IMR-90 (cell line): Measurements from ENCODE around the gene JADE3. TPM values are rescaled to one million over a fixed set of nuclear protein-coding genes. Genes with fewer than 3 reads are reported as not detected.

ENCODE experiments used
- ATAC-seq: fragments of 200-7000 bp; cut with Tn5 transposase; 2 replicates; pipeline ENCODE4 v1.9.1; 2020; ENCODE audit warnings: low read depth, mild to moderate bottlenecking, moderate library complexity
- BruUV-seq: library from RNA; stranded (reverse); fragments of 400-500 nt; replicated peaks from 2 replicates; lab custom pipeline; 2021; lab: Mats Ljungman, UMichigan
- CTCF ChIA-PET: fragments of 300-600 bp; formaldehyde crosslinking; extraction: SDS; loops from one replicate; lab custom pipeline; 2021; ENCODE audit warnings: antibody characterized with exemption; lab: Yijun Ruan, JAX
- POLR2A ChIA-PET: fragments of 300-600 bp; sonication (Branson Sonifier 250); formaldehyde crosslinking; loops from one replicate; lab custom pipeline; 2022; ENCODE audit warnings: antibody characterized with exemption; ENCODE audit not compliant: unreplicated experiment; lab: Charles Lee
- DNase-seq: peaks from one replicate; pipeline ENCODE4 v3.0.0; 2013
- H2AFZ ChIP-seq: replicated peaks from 2 replicates; pipeline ENCODE3; 2013; ENCODE audit warnings: low read length, mild to moderate bottlenecking; ENCODE audit not compliant: poor library complexity
- H2AK5ac ChIP-seq: 2 replicates; pipeline ENCODE4 v1.6.1; 2013; ENCODE audit warnings: low read depth, low read length, inconsistent platforms
- H2AK9ac ChIP-seq: replicated peaks from 2 replicates; pipeline ENCODE3; 2013; ENCODE audit warnings: mild to moderate bottlenecking, low read depth, low read length, moderate library complexity; ENCODE audit not compliant: poor library complexity
- H2BK120ac ChIP-seq: 2 replicates; pipeline ENCODE4 v1.6.1; 2013; ENCODE audit warnings: low read depth, low read length, inconsistent platforms
- H2BK15ac ChIP-seq: 3 replicates; pipeline ENCODE4 v1.6.1; 2013; ENCODE audit warnings: low read depth, low read length, inconsistent platforms
- H2BK20ac ChIP-seq: 2 replicates; pipeline ENCODE4 v1.6.1; 2013; ENCODE audit warnings: low read depth, mild to moderate bottlenecking, inconsistent platforms, low read length, moderate library complexity
- H2BK5ac ChIP-seq: 2 replicates; pipeline ENCODE4 v1.6.1; 2013; ENCODE audit warnings: mild to moderate bottlenecking, low read depth, low read length, inconsistent platforms; ENCODE audit not compliant: poor library complexity, severe bottlenecking
- H3K14ac ChIP-seq: replicated peaks from 2 replicates; pipeline ENCODE4 v1.6.1; 2013; ENCODE audit warnings: low read depth, low read length, inconsistent platforms
- H3K18ac ChIP-seq: 2 replicates; pipeline ENCODE4 v1.6.1; 2013; ENCODE audit warnings: low read depth, low read length, control low read depth
- H3K23ac ChIP-seq: 2 replicates; pipeline ENCODE4 v1.6.1; 2013; ENCODE audit warnings: low read depth, low read length, inconsistent platforms
- H3K27ac ChIP-seq: 2 replicates; pipeline ENCODE4 v1.5.1; 2013; ENCODE audit warnings: mild to moderate bottlenecking, control low read depth, low read length; ENCODE audit not compliant: insufficient read depth
- H3K27me3 ChIP-seq: 2 replicates; pipeline ENCODE4 v1.6.1; 2013; ENCODE audit warnings: low read length; ENCODE audit not compliant: control insufficient read depth, insufficient read depth
- H3K36me3 ChIP-seq: 2 replicates; pipeline ENCODE4 v1.6.1; 2013; ENCODE audit warnings: low read length, mixed read lengths; ENCODE audit not compliant: control insufficient read depth, insufficient read depth
- H3K4ac ChIP-seq: 2 replicates; pipeline ENCODE4 v1.6.1; 2013; ENCODE audit warnings: low read depth, low read length, inconsistent platforms
- H3K4me1 ChIP-seq: 2 replicates; pipeline ENCODE4 v1.6.1; 2013; ENCODE audit warnings: low read length, mixed read lengths; ENCODE audit not compliant: control insufficient read depth, insufficient read depth
- H3K4me2 ChIP-seq: 2 replicates; pipeline ENCODE4 v1.6.1; 2013; ENCODE audit warnings: low read depth, mild to moderate bottlenecking, control low read depth, low read length, moderate library complexity
- H3K4me3 ChIP-seq: 2 replicates; pipeline ENCODE4 v1.5.1; 2013; ENCODE audit warnings: low read depth, mild to moderate bottlenecking, control low read depth, low read length, moderate library complexity; ENCODE audit not compliant: insufficient read depth
- H3K56ac ChIP-seq: 2 replicates; pipeline ENCODE4 v1.6.1; 2013; ENCODE audit warnings: low read length, inconsistent platforms; ENCODE audit not compliant: insufficient read depth; ENCODE audit errors: extremely low read depth
- H3K79me1 ChIP-seq, 2 experiments: 2 replicates each; pipeline ENCODE4 v1.6.1; 2013; ENCODE audit warnings: low read length in 2 of 2, inconsistent platforms in 1 of 2, low read depth in 1 of 2
- H3K9ac ChIP-seq: 2 replicates; pipeline ENCODE4 v1.6.1; 2013; ENCODE audit warnings: low read depth, low read length, control low read depth
- H3K9me1 ChIP-seq: 2 replicates; pipeline ENCODE4 v1.6.1; 2013; ENCODE audit warnings: low read length, inconsistent platforms; ENCODE audit not compliant: insufficient read depth
- H3K9me3 ChIP-seq: 2 replicates; pipeline ENCODE4 v1.6.1; 2013; ENCODE audit warnings: low read length; ENCODE audit not compliant: control insufficient read depth, insufficient read depth
- H4K20me1 ChIP-seq: 2 replicates; pipeline ENCODE4 v1.6.1; 2013; ENCODE audit warnings: low read length, inconsistent platforms; ENCODE audit not compliant: insufficient read depth
- H4K5ac ChIP-seq: 2 replicates; pipeline ENCODE4 v1.6.1; 2013; ENCODE audit warnings: mild to moderate bottlenecking, low read depth, low read length, control low read depth
- H4K8ac ChIP-seq, 2 experiments: 2 replicates each; pipeline ENCODE4 v1.6.1; 2013; ENCODE audit warnings: low read depth in 2 of 2, low read length in 2 of 2, control low read depth in 1 of 2, inconsistent platforms in 1 of 2
- H4K91ac ChIP-seq: 2 replicates; pipeline ENCODE4 v1.6.1; 2013; ENCODE audit warnings: low read depth, low read length, inconsistent platforms; ENCODE audit not compliant: insufficient read depth
- CEBPB ChIP-seq: IDR thresholded peaks from 2 replicates; pipeline ENCODE4 v1.6.1; 2012; ENCODE audit warnings: low read depth, low read length, improper control_type of control experiment
- CHD1 ChIP-seq: IDR thresholded peaks from 2 replicates; pipeline ENCODE4 v1.6.1; 2012; ENCODE audit warnings: low read depth, low read length, improper control_type of control experiment
- CTCF ChIP-seq: conservative IDR thresholded peaks from 2 replicates; pipeline ENCODE4 v1.5.1; 2012; ENCODE audit warnings: mild to moderate bottlenecking, low read depth, low read length, improper control_type of control experiment
- ELK1 ChIP-seq: fragments of 150-350 bp; IDR thresholded peaks from 2 replicates; pipeline ENCODE4 v1.6.1; 2016; ENCODE audit warnings: low read depth, mild to moderate bottlenecking, low read length, moderate library complexity, borderline replicate concordance
- FOS ChIP-seq: fragments of 150-350 bp; IDR thresholded peaks from 2 replicates; pipeline ENCODE4 v1.6.1; 2016; ENCODE audit warnings: low read depth, low read length
- MXI1 ChIP-seq: IDR thresholded peaks from 2 replicates; pipeline ENCODE4 v1.6.1; 2012; ENCODE audit warnings: low read depth, mild to moderate bottlenecking, low read length, moderate library complexity, borderline replicate concordance
- NFE2L2 ChIP-seq: fragments of 150-350 bp; IDR thresholded peaks from 2 replicates; pipeline ENCODE4 v1.6.1; 2016; ENCODE audit warnings: low read depth, mild to moderate bottlenecking, low read length
- POLR2A ChIP-seq: IDR thresholded peaks from 2 replicates; pipeline ENCODE4 v1.6.1; 2012; ENCODE audit warnings: mild to moderate bottlenecking, low read depth, low read length
- RAD21 ChIP-seq: IDR thresholded peaks from 2 replicates; pipeline ENCODE4 v1.6.1; 2012; ENCODE audit warnings: low read length, improper control_type of control experiment
- WGBS, 2 experiments: methylation state at CpG; one replicate each; pipeline versions ENCODE4 v1.1.5 to v1.1.7; 2013; ENCODE audit warnings: missing lambda C conversion rate in 2 of 2; ENCODE audit not compliant: insufficient read length in 1 of 2; ENCODE audit errors: extremely low coverage in 2 of 2; 5-methylcytosine and 5-hydroxymethylcytosine counted together
- dilution Hi-C: fragments of 300-500 bp; cut with HindIII; formaldehyde crosslinking; loops from one replicate; pipeline ENCODE4 v1.14.3; 2018; ENCODE audit warnings: low sequenced_read_pairs; ENCODE audit not compliant: unreplicated experiment
- in situ Hi-C: fragments of 300-500 bp; cut with MboI; formaldehyde crosslinking; loops from 3 replicates; pipeline ENCODE4 v1.14.3; 2019; ENCODE audit warnings: low sequenced_read_pairs, inconsistent platforms, mixed read lengths
- intact Hi-C: fragments of 100-400 bp; cut with micrococcal nuclease; formaldehyde crosslinking; loops from 2 replicates; pipeline ENCODE4 v1.10.0; 2022
- polyA plus RNA-seq, 3 experiments: library from polyadenylated mRNA; depleted of rRNA; stranded (reverse); fragments of >200 nt; gene quantifications; 2 replicates each; pipeline ENCODE4 v1.2.3, GENCODE V29; 2012; ENCODE audit warnings: low replicate concordance in 1 of 3
- total RNA-seq: library from RNA; depleted of rRNA; stranded (reverse); fragments of >200 nt; gene quantifications from 2 replicates; pipeline ENCODE4 v1.2.3, GENCODE V29; 2012
- TF ChIP-seq, protein P1 (sequence below): fragments of 150-350 bp; IDR thresholded peaks from 2 replicates; pipeline ENCODE4 v1.6.1; 2017; ENCODE audit warnings: mild to moderate bottlenecking, antibody characterized with exemption, low read length, low read depth

JADE3 gene
- total and polyA plus RNA-seq, 2 of the 4 experiments (the other 2 are of a cell fraction): 2.1 to 4.7 TPM

DNA sequence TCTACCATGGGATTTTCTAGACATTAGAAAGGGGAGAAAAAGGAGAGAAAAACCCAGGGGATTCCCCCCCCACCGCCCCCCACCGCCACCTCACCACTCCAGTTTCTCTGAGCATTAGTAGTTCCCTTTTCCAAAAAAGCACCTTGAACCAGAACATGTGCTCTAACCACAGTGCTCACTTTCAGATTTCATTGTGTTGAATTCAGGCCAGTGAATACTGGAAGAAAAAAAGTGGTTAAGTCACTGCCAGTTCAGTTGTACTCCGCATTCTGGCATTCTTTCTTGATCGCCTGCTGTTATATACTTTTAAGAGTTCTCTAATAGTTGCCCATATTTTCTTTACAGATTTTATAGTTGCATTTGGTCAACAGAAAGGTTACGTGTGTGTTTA, 40.9 kb downstream of the JADE3 start:
- H3K27me3 ChIP-seq: 0 out of 2 replicates have a peak, but pooled peaks cover 4% of the 10 kb centered on the region
- TF ChIP-seq CHD1 (no peak), FOS (no peak), ELK1 (no peak), RAD21 (no peak), POLR2A (no peak), NFE2L2 (no peak), CEBPB (no peak), CTCF (no peak), MXI1 (no peak)
- TF ChIP-seq, protein P1, sequence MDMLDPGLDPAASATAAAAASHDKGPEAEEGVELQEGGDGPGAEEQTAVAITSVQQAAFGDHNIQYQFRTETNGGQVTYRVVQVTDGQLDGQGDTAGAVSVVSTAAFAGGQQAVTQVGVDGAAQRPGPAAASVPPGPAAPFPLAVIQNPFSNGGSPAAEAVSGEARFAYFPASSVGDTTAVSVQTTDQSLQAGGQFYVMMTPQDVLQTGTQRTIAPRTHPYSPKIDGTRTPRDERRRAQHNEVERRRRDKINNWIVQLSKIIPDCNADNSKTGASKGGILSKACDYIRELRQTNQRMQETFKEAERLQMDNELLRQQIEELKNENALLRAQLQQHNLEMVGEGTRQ: no peak
- H3K27ac ChIP-seq: no peak overlapping the region
- in situ Hi-C loops (no loop called here), intact Hi-C loops (no loop called here), dilution Hi-C loops (no loop called here)
- DNase-seq: no peak
- H4K20me1 ChIP-seq: no peaks in the 10 kb centered on the region
- H3K9me1 ChIP-seq: no peaks in the 10 kb centered on the region
- H4K91ac ChIP-seq: no peak overlapping the region
- H2AFZ ChIP-seq: no peak overlapping the region
- H2BK5ac ChIP-seq: no peak overlapping the region
- no peak overlapping the region for H4K5ac ChIP-seq
- no peak overlapping the region for H3K4ac ChIP-seq
- no peak overlapping the region for H2BK15ac ChIP-seq
- H2BK20ac ChIP-seq: no peak overlapping the region
- H4K8ac ChIP-seq: no peak overlapping the region; a peak in 1 of 4 replicates
- peaks cover 4% of the 10 kb centered on the region; the same call in 1 of the 2 replicates for H3K4me1 ChIP-seq
- CTCF ChIA-PET: no interaction called here
- H2BK120ac ChIP-seq: no peak overlapping the region
- H2AK9ac ChIP-seq: no peak overlapping the region
- H3K18ac ChIP-seq: no peak overlapping the region
- no TSS peak for BruUV-seq
- no peak for ATAC-seq
- H3K23ac ChIP-seq: no peak overlapping the region
- H3K4me2 ChIP-seq: no peak overlapping the region
- no peak overlapping the region for H3K56ac ChIP-seq
- no peak overlapping the region for H3K14ac ChIP-seq
- no CpG with 5 or more reads among the region's 5 CpGs for WGBS, 2 experiments
- no peak overlapping the region for H3K4me3 ChIP-seq
- H3K79me1 ChIP-seq: peaks cover 7 to 8% of the 10 kb centered on the region in 2 experiments
- no peaks in the 10 kb centered on the region for H3K36me3 ChIP-seq
- H3K9me3 ChIP-seq: no peaks in the 10 kb centered on the region
- no peak overlapping the region for H3K9ac ChIP-seq
- POLR2A ChIA-PET: no interaction called here
- H2AK5ac ChIP-seq: no peak overlapping the region
